Peyer's patch (tissue), 4 donors: ENCODE results near the gene CELSR1. TPM values are rescaled to one million over a fixed set of nuclear protein-coding genes. Genes with fewer than 3 reads are reported as not detected.

Experiments
- DNase-seq, 3 donors: peaks; one replicate each; pipeline ENCODE4 v3.0.0-alpha.2; 2017 to 2019
- H3K27ac ChIP-seq, 4 donors: fragments of 200-600 bp; sonication (generic); one replicate each; pipeline ENCODE4 v1.5.1; 2016 to 2019
- H3K27me3 ChIP-seq, 2 donors: fragments of 200-600 bp; sonication (generic); one replicate each; pipeline ENCODE4 v1.5.1; 2019
- H3K36me3 ChIP-seq, 3 donors: fragments of 200-600 bp; sonication (generic); one replicate each; pipeline ENCODE4 v1.5.1; 2016 to 2019
- H3K4me1 ChIP-seq, 4 donors: fragments of 200-600 bp; sonication (generic); one replicate each; pipeline ENCODE4 v1.5.1; 2016 to 2019
- H3K4me3 ChIP-seq, 4 donors: fragments of 200-600 bp; sonication (generic); 1 replicate in 3 of 4; 2 replicates in 1 of 4; pipeline ENCODE4 v1.5.1; 2016 to 2019; ENCODE audit warnings: mild to moderate bottlenecking in 1 of 4
- H3K9me3 ChIP-seq, 4 donors: fragments of 200-600 bp; sonication (generic); one replicate each; pipeline ENCODE4 v1.5.1; 2016 to 2019; ENCODE audit warnings: mild to moderate bottlenecking in 1 of 4
- POLR2A ChIP-seq, 2 donors: fragments of 450-650 bp; IDR thresholded peaks; one replicate each; pipeline ENCODE4 v1.5.1; 2017; ENCODE audit warnings: antibody characterized with exemption in 2 of 2, mild to moderate bottlenecking in 2 of 2, moderate library complexity in 2 of 2
- total RNA-seq, 4 donors: library from RNA; depleted of rRNA; stranded (reverse); fragments of >200 nt; gene quantifications; one replicate each; pipeline ENCODE4 v1.1.0, GENCODE V29; 2016
- TF ChIP-seq, protein P1 (sequence below), 6 experiments: fragments of 450-650 bp in 4 of 6; fragments of 200-600 bp in 2 of 6; sonication (generic) in 1 of 6; IDR thresholded peaks; one replicate each; pipeline ENCODE4 v1.5.1; 2017 to 2019; ENCODE audit warnings: antibody characterized with exemption in 6 of 6, mild to moderate bottlenecking in 3 of 6, moderate library complexity in 1 of 6

CELSR1 gene
- total RNA-seq, 4 donors from 2014 or later: 1.1 to 22.3 (median 1.5) TPM

DNA sequence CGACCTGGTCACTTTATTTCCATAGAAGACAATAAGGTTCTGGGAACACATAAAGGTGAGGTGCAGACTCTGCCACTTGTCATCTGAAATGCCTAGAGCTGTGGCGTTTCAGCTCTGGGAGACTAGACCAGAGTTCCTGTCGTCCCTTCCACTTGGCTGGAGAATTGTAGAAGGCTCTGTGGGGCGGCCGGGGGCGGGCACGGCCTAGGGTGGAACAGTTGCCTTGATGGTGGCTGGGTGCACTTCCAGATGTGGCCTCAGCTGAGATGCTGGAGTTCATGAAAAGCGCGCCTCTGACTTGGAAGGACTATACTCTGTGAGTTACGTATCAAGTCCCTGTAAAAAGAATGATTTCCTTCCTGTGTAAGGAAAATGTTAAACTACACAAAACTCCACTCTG, 185.1 kb downstream of the CELSR1 start:
- Histone ChIP-seq H3K9me3 (no peaks in the 10 kb centered on the region), H3K36me3 (peaks cover 0 to 96% (median 0%) of the 10 kb centered on the region in 3 donors), H3K27ac (no peak overlapping the region), H3K27me3 (no peaks in the 10 kb centered on the region), H3K4me3 (no peak overlapping the region), H3K4me1 (no peaks in the 10 kb centered on the region)
- TF ChIP-seq, protein P1, sequence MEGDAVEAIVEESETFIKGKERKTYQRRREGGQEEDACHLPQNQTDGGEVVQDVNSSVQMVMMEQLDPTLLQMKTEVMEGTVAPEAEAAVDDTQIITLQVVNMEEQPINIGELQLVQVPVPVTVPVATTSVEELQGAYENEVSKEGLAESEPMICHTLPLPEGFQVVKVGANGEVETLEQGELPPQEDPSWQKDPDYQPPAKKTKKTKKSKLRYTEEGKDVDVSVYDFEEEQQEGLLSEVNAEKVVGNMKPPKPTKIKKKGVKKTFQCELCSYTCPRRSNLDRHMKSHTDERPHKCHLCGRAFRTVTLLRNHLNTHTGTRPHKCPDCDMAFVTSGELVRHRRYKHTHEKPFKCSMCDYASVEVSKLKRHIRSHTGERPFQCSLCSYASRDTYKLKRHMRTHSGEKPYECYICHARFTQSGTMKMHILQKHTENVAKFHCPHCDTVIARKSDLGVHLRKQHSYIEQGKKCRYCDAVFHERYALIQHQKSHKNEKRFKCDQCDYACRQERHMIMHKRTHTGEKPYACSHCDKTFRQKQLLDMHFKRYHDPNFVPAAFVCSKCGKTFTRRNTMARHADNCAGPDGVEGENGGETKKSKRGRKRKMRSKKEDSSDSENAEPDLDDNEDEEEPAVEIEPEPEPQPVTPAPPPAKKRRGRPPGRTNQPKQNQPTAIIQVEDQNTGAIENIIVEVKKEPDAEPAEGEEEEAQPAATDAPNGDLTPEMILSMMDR (IDR thresholded peaks at IDR 0.05): no peak
- TF ChIP-seq POLR2A (IDR thresholded peaks at IDR 0.05): no peak
- no peak for DNase-seq

DNA sequence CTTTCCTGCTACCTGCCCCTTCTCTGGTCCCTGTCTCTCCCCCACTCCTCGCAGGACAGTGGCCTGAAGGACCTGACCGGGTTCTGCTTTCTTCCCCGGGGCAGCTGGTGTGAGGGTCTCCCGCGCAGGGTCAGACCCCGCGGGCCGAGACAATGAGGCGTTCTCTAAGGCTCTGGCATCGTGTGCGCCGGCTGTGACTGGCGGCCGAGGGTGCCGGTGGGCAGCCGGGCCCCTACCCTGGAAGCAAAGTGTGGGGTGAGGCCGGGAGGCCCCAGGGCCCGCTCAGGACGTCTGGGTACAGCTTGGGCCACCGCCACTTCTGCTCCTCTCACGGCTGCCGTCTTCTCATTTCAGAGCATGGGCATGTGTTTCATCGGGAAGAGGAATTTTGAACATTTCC, 185.7 kb downstream of the CELSR1 start:
- Histone ChIP-seq H3K9me3 (no peaks in the 10 kb centered on the region), H3K27ac (no peak overlapping the region), H3K36me3 (peaks cover 0 to 96% (median 0%) of the 10 kb centered on the region in 3 donors), H3K4me1 (no peaks in the 10 kb centered on the region), H3K4me3 (no peak overlapping the region), H3K27me3 (no peaks in the 10 kb centered on the region)
- DNase-seq: no peak
- no peak for TF ChIP-seq POLR2A (IDR thresholded peaks at IDR 0.05)
- TF ChIP-seq, protein P1 (IDR thresholded peaks at IDR 0.05): no peak

DNA sequence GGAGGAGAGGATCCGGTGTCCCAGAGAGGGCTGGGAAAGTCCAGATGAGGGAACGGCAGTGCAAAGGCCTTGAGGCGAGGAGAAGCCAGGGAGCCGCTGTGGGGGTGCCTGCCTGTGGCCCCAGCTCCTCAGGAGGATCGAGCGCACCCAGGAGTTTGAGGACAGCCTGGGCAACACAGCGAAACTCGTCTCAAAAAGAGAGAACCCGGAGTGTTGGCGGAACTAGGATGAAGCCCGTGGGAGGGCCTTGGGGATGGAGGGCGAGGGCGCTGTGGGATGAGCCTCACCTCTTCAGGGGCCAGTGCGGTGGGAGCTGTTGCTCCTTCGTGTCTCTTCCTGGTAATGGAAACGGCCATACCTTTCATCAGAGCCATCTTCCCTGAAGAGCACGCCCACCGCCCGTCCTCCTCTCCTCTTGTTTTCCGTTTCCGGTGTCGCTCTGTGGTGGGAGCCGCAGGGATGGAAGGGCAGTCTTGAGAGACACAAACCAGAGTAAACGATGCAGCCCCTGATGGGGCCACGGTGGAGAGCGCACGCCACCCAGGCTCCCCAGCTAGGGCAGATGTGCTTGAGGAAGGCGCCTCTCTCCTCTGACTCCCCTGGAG, 186.2 kb downstream of the CELSR1 start:
- no peak overlapping the region for H3K4me3 ChIP-seq
- H3K27me3 ChIP-seq: no peaks in the 10 kb centered on the region
- TF ChIP-seq POLR2A (IDR thresholded peaks at IDR 0.05): no peak
- TF ChIP-seq, protein P1 (IDR thresholded peaks at IDR 0.05): no peak
- H3K4me1 ChIP-seq: no peaks in the 10 kb centered on the region
- H3K27ac ChIP-seq: no peak overlapping the region
- no peak for DNase-seq
- no peaks in the 10 kb centered on the region for H3K9me3 ChIP-seq
- H3K36me3 ChIP-seq: peaks cover 0 to 96% (median 0%) of the 10 kb centered on the region in 3 donors

DNA sequence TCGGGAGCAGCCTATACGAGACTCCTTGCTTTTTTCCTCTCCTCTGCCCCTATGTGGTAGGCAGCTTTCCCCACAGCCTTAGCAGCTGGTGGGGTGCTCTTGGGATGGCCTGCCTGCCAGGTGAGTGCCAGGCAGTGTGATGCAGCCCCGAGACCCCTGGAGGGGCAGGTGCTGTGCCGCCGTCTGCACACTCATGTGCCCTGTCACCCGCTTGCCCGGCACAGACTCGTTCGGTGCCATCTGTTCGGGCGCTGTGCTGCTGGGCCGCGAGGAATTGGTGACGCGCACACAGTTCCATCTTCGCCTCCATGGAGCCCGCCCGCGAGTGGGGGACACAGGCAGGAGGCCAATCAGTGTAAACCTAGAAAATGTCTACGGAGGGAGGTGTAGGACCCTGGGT, 186.8 kb downstream of the CELSR1 start:
- Histone ChIP-seq H3K4me3 (no peak overlapping the region), H3K27me3 (no peaks in the 10 kb centered on the region), H3K36me3 (peaks cover 0 to 96% (median 0%) of the 10 kb centered on the region in 3 donors), H3K4me1 (no peaks in the 10 kb centered on the region), H3K27ac (no peak overlapping the region), H3K9me3 (no peaks in the 10 kb centered on the region)
- TF ChIP-seq, protein P1 (IDR thresholded peaks at IDR 0.05): no peak
- no peak for TF ChIP-seq POLR2A (IDR thresholded peaks at IDR 0.05)
- no peak for DNase-seq

DNA sequence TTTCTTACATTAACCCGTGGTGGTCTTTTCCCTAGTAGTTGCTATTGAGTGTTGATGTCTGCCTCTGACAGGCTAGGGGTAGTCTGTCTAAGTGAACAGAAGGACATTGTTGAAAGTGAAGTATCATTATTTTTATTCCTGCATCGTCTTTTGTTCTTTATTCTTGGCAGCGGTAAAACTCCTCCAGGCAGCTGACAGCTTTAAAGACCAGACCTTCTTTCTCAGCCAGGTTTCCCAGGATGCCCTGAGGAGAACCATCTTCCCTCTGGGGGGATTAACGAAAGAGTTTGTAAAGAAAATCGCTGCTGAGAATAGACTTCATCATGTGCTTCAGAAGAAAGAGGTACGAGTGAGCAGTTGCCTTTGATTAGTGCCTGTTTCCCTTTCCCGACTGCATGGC, 187.3 kb downstream of the CELSR1 start:
- Histone ChIP-seq H3K27ac (no peak overlapping the region), H3K4me1 (no peaks in the 10 kb centered on the region), H3K36me3 (peaks cover 0 to 99% (median 0%) of the 10 kb centered on the region in 3 donors), H3K27me3 (no peaks in the 10 kb centered on the region), H3K9me3 (no peaks in the 10 kb centered on the region), H3K4me3 (no peak overlapping the region)
- TF ChIP-seq POLR2A (IDR thresholded peaks at IDR 0.05): no peak
- TF ChIP-seq, protein P1 (IDR thresholded peaks at IDR 0.05): no peak
- no peak for DNase-seq
